ENCODE measurements around the gene HMG20B.

The HMG20B gene

GRCh38 chr19:3585301-3586126 lies 12.8 kb downstream of the HMG20B start, which contains the start of gene GIPC3:
Gene GIPC3 (plus strand): TSS chr19:3585478. CDS start chr19:3585598, 120 bp downstream.
- DNase-seq = no peak

- peak; percentile 21 for DNase-seq
Observed at GRCh38 chr19:3586127-3586626, 13.4 kb downstream of the HMG20B start.

GRCh38 chr19:3586707-3587346 lies 14.1 kb downstream of the HMG20B start:
- DNase-seq = no peak

GRCh38 chr19:3589439-3589838 lies 16.7 kb downstream of the HMG20B start:
- no peak for DNase-seq

- DNase-seq = no peak
Observed at GRCh38 chr19:3589949-3590348, 17.2 kb downstream of the HMG20B start.

GRCh38 chr19:3590991-3591659 lies 18.4 kb downstream of the HMG20B start:
- no peak for DNase-seq

- DNase-seq = no peak
Observed at GRCh38 chr19:3591876-3592613, 19.3 kb downstream of the HMG20B start.

GRCh38 chr19:3593156-3593555 lies 20.4 kb downstream of the HMG20B start:
- DNase-seq = no peak

- no peak for DNase-seq
Observed at GRCh38 chr19:3595521-3596061, 22.8 kb downstream of the HMG20B start.

GRCh38 chr19:3599776-3600187 lies 27.0 kb downstream of the HMG20B start:
- no peak for DNase-seq

- no peak for DNase-seq
Observed at GRCh38 chr19:3601021-3601420, 28.3 kb downstream of the HMG20B start.

- no peak for DNase-seq
Observed at GRCh38 chr19:3603121-3603811, 30.5 kb downstream of the HMG20B start.

- DNase-seq = no peak
Observed at GRCh38 chr19:3604227-3604986, 31.7 kb downstream of the HMG20B start.

- DNase-seq = no peak
Observed at GRCh38 chr19:3604987-3605343, 32.2 kb downstream of the HMG20B start.

- no peak for DNase-seq
Observed at GRCh38 chr19:3605361-3605760, 32.6 kb downstream of the HMG20B start.

- DNase-seq = no peak
Observed at GRCh38 chr19:3605770-3606169, 33.0 kb downstream of the HMG20B start.

- DNase-seq = no peak
Observed at GRCh38 chr19:3606174-3606689, 33.5 kb downstream of the HMG20B start.

GRCh38 chr19:3606690-3607289 lies 34.0 kb downstream of the HMG20B start, which contains the start of gene TBXA2R:
Gene TBXA2R (minus strand): TSS chr19:3606875. CDS start chr19:3600634, 6,241 bp downstream.
- DNase-seq = peak; percentile 32

GRCh38 chr19:3607303-3608078 lies 34.7 kb downstream of the HMG20B start:
- no peak for DNase-seq
